Activated CD4-positive, alpha-beta T cell treated with anti-CD3 and anti-CD28 coated beads for 4 hours (primary cell): Measurements from ENCODE around the gene GNAQ.
"Not testable (repeated sequence)": the region's sequence is repeated elsewhere in the genome, so short reads cannot be mapped to it uniquely, and the experiment has no call there.

Source experiments
- DNase-seq, 2 donors: peaks; one replicate each; pipeline ENCODE4 v3.0.0-alpha.2; 2020

GNAQ gene

DNA sequence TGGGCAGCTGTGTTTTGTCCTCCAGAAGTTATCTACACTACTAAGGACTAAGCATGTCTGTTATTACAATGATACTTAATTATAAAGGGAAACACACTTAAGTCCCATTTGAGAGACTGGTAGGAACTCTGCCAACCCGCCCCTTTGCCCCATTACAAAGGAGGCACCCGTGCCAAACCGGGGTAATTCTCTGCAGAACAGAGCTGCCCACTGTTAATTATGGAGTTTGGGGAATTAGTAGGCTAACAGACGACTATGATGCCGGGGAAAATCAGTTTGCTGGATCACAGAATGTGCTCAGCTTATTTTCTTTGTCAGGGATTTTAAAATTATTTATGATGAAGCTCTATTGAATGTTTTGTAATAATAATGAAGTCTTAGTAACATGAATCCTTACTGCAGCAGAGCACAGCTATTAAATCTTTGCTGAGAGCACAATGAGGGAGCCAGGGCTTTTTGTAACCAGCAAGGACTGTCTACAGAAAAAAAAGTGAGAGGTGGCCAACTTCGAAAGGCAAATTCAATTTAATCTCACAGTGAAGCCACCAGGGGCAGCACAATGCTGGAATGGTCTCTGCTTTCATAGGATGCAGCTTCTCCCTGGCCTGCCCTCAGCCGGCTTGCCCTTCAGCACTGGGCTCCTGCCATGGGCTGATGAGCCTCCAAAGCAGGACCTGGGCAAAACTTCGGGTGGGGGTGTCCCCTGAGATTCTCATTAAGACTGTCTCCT lies 134.5 kb downstream of the GNAQ start:
- no peak for DNase-seq

- no peak for DNase-seq
Measured at GRCh38 chr9:77896269-77896937, 135.2 kb downstream of the GNAQ start.

DNA sequence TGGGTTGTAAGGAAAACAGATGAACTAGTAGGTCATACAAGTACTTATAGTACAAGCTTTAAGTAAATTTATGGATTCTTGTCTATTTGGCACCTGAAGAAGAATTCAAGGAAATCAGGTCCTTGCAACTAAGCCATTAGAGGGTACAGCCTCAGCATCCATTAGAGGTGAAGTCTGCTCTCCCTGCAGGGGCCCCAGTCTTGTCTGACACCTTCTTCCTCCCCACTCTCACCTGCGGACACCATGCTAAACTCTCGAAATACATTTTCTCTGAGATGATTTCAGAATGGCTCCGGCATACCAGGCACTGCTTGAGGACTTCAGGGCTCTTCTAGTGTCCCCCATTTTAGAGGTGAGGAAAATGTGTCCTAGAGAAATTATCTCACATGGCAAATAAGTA lies 137.9 kb downstream of the GNAQ start:
- DNase-seq, result no peak

DNA sequence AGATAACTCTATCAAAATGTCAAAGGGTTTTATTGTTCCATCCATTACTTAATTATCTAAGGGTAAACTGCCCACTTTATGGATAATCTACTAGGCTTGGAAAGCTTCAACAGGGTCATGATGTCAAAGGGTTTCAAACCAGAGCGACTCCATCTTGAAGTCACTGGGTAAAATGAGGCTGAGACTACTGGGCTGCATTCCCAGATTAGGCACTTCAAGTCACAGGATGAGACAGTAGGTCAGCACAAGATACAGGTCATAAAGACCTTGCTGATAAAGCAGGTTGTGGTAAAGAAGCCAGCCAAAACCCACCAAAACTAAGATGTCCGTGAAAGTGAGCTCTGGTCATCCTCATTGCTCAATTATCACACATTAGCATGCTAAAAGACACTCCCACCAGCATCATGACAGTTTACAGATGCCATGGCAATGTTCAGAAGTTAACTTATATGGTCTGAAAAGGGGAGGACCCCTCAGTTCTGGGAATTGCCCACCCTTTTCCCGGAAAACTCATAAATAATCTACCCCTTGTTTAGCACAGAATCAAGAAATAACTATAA lies 138.6 kb downstream of the GNAQ start:
- DNase-seq, result no peak

GRCh38 chr9:77892171-77892570 lies 139.4 kb downstream of the GNAQ start:
- no peak for DNase-seq

DNA sequence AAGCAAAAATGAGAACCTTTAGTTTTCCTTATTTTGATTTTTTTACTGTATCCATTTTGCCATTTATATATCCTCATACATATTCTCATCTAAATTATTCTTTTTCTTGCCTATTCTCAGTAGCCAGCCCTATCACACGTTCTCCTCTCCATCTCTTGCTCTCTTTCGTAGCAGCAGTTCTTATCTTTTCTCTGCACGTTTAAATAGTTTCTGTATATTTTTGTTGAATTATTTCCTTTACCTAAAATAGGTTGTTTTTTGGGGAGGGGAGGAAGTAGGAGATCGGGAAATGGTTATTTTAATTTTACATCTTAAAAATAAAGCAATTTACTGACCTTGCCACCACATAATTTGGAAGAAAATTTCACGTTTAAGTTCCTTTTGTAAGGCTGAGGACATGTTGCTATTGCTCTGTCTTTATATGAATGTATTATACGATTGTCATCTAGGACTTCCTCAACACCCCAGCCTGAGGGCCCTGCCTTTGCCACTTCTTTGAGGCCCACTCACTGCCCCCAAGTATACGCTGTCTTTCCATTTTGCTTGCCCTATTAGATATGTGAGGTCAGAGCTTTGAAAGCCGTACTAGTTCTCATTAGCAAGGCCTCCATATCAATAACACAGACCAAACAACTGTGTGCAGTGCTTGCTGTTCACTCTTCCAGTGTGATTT lies 140.3 kb downstream of the GNAQ start:
- no peak for DNase-seq

DNA sequence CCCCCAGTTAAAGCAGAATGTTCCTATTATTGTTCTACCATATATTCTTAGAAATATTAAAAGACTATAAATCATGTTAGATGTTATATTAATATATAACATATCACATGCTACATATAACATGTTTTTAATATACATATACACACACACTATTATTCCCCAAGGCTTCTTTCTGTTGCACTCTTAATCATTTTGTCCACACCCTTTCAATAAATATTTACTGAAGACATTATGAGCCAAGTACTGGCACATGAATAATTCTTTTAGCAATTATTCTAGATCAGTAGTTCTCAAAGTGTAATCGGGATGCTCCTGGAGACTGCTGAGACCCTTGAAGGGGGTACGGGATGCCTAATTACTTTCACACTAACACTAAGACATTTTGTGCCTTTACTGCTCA lies 143.9 kb downstream of the GNAQ start:
- no peak for DNase-seq

DNA sequence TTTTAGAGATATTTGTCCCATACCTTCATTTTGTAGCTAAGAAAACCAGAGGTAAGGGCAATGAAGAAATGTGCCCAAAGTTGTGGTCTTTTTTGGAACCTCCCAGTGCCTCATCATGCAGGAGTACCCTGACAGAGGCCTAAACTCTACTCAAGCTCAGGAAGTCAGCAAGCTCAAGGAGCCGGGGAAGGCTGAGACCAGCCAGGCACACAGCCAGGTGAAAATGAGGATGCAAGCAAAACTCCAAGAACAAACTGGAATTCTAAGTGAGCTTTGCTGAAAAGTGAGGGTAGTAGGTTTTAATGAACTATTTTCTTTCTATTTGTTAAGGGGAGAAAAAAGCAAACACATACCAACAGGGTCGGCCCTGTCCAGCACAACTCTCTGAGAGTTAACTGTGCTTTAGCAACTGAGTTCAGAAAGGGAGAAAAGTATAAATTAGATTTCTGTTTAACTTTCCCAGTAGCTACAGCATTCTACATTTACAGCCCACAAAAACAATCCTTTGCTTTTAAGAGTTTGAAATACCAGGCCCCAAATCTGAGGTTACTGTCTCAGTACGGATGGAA lies 146.4 kb downstream of the GNAQ start:
- DNase-seq, result no peak

GRCh38 chr9:77883846-77884771 lies 147.5 kb downstream of the GNAQ start:
- DNase-seq, result no peak

DNA sequence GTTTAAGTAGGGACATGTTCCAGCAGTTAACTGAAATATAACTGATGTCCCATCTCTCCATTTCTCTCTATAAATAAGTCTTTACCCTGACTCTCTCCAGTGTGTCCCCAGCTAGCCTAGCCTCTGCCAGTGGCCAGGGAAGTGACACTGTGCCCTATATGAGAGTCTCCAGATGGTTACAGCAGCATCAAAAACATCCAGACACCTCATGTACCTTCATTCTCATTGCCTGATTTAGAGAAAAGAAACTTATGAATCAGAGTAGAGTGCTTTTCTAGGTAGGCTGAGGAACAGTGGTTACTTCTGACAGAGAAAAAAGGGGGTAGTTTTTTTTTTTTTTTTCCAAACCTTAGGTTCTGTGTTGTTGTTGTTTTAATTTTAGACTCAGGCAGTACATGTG lies 148.5 kb downstream of the GNAQ start:
- no peak for DNase-seq

GRCh38 chr9:77882294-77882693 lies 149.3 kb downstream of the GNAQ start:
- DNase-seq, result no peak

GRCh38 chr9:77881634-77882033 lies 150.0 kb downstream of the GNAQ start:
- DNase-seq, result not testable (repeated sequence)

- no peak for DNase-seq
Measured at GRCh38 chr9:77881111-77881510, 150.5 kb downstream of the GNAQ start.

GRCh38 chr9:77879437-77879943 lies 152.1 kb downstream of the GNAQ start:
- DNase-seq, result no peak

DNA sequence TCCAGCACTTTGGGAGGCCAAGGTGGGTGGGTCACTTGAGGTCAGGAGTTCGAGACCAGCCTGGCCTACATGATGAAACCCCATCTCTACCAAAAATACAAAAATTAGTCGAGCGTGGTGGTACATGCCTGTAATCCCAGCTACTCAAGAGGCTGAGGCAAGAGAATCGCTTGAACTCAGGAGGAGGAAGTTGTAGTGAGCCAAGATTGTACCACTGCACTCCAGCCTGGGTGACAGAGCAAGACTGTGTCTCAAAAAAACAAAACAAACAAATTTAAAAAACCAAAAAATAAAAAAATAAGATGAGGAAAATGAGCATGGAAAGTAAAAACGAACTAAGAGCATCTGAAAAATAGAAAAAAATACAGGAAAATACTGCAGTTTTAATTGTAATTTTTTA lies 152.8 kb downstream of the GNAQ start:
- DNase-seq, result not testable (repeated sequence)

DNA sequence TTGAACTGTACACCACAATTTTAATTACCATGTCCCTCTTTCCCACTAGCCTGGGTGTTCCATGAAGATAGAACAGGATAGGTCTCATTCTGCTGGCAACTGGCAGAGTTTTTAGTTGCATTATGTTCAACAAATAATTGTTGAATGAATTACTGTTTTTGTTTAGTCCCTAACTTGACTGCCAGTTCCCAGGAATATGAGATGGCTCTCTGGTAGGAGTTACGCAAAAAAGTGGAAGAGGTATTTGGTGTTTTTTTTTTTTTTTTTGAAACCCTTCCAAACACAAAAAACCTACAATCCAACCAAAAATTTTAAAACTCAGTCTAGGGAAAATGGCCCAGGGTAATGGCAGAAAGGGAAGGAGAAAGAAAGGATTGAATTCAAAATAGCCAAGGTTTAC lies 153.6 kb downstream of the GNAQ start:
- no peak for DNase-seq

DNA sequence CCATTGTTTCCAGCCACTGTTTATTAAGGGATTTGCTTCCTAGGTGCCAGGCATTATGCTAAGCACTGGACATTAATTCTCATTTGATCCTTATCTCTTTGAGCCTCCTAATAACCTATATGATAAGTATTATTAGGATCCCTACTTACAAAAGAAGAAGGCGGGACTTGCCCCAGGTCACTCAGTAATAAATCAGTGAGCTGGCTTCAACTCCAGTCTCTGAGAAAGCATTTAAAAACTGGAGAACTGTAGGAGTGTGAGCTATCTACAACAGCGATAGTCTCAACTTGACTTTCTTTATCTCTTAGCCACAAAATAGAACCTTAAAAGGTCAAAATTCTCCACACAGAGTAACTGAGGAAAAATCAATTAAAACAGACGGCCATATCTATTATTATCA lies 155.0 kb downstream of the GNAQ start:
- no peak for DNase-seq

- DNase-seq, result no peak
Measured at GRCh38 chr9:77876091-77876490, 155.5 kb downstream of the GNAQ start.

DNA sequence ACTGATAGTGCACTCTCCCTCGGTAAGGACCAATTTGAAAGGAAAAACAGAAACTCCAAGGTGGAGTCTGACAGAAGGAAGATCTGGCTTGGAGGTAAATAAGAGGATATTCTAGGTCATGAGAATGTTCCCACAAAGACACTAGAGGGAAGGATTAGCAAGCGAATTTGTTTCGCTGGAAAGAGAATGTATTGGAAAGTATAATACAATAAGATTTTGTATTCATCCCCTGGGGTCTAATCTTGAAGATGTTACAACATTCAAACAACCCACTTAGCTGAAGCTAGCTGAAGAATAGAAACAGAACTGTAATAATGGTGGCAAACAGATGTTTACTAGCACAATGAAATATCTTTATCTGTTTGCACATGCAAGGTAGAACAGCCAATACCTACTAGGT lies 158.7 kb downstream of the GNAQ start:
- no peak for DNase-seq

- DNase-seq, result no peak
Measured at GRCh38 chr9:77872177-77872576, 159.4 kb downstream of the GNAQ start.

- no peak for DNase-seq
Measured at GRCh38 chr9:77871483-77871882, 160.1 kb downstream of the GNAQ start.

- no peak for DNase-seq
Measured at GRCh38 chr9:77866878-77867277, 164.7 kb downstream of the GNAQ start.
